Glutamatergic neuron (in vitro differentiated cells): ENCODE measurements around the gene RAB8A. TPM values are rescaled to one million over a fixed set of nuclear protein-coding genes. Genes with fewer than 3 reads are reported as not detected.

Experiments
- DNase-seq: peaks from one replicate; pipeline ENCODE4 v3.0.0; 2022
- H3K27ac Mint-ChIP-seq: one replicate; pipeline ENCODE4 v1.8.0; 2020; ENCODE audit warnings: mild to moderate bottlenecking, mixed read lengths, inconsistent platforms; ENCODE audit not compliant: unreplicated experiment
- H3K27me3 Mint-ChIP-seq: one replicate; pipeline ENCODE4 v1.8.0; 2020; ENCODE audit warnings: mild to moderate bottlenecking, moderate library complexity, mixed read lengths, inconsistent platforms; ENCODE audit not compliant: unreplicated experiment
- H3K36me3 Mint-ChIP-seq: one replicate; pipeline ENCODE4 v1.8.0; 2020; ENCODE audit warnings: mild to moderate bottlenecking, mixed read lengths, inconsistent platforms; ENCODE audit not compliant: unreplicated experiment
- H3K4me1 Mint-ChIP-seq: one replicate; pipeline ENCODE4 v1.8.0; 2020; ENCODE audit warnings: mild to moderate bottlenecking, low read depth, mixed read lengths, inconsistent platforms; ENCODE audit not compliant: unreplicated experiment
- H3K4me3 Mint-ChIP-seq: one replicate; pipeline ENCODE4 v1.8.0; 2020; ENCODE audit warnings: mild to moderate bottlenecking, mixed read lengths, inconsistent platforms; ENCODE audit not compliant: unreplicated experiment
- H3K9me3 Mint-ChIP-seq: one replicate; pipeline ENCODE4 v1.8.0; 2020; ENCODE audit warnings: mild to moderate bottlenecking, moderate library complexity, mixed read lengths, inconsistent platforms; ENCODE audit not compliant: unreplicated experiment
- CTCF ChIP-seq: fragments of 200-600 bp; sonication (generic); IDR thresholded peaks from one replicate; pipeline ENCODE4 v1.5.0; 2021; ENCODE audit not compliant: partially characterized antibody, unreplicated experiment
- total RNA-seq: library from RNA; stranded (reverse); fragmentation: NEBNext Ultra II Directional; extraction: Animal tissue kit (Norgen Biotek cat#: 25700); gene quantifications from one replicate; pipeline ENCODE4 v1.2.1, GENCODE V29; 2021; ENCODE audit not compliant: unreplicated experiment

The RAB8A gene
- total RNA-seq, 1 donor from 2014 or later, result 58.9 TPM

GRCh38 chr19:16127776-16128371 is 16.2 kb downstream of the RAB8A start:
- H3K27me3 Mint-ChIP-seq, result peaks cover 4% of the 10 kb centered on the region
- no peak overlapping the region for H3K27ac Mint-ChIP-seq
- DNase-seq, result no peak
- peaks cover 3% of the 10 kb centered on the region for H3K4me1 Mint-ChIP-seq
- H3K9me3 Mint-ChIP-seq, result peaks cover 5% of the 10 kb centered on the region
- TF ChIP-seq CTCF, result no peak
- H3K4me3 Mint-ChIP-seq, result no peak overlapping the region
- peaks cover 6% of the 10 kb centered on the region for H3K36me3 Mint-ChIP-seq

- no peak for TF ChIP-seq CTCF
- no peak overlapping the region for H3K27ac Mint-ChIP-seq
- H3K4me1 Mint-ChIP-seq, result no peaks in the 10 kb centered on the region
- no peak for DNase-seq
- peaks cover 12% of the 10 kb centered on the region for H3K36me3 Mint-ChIP-seq
- H3K4me3 Mint-ChIP-seq, result no peak overlapping the region
- H3K27me3 Mint-ChIP-seq, result no peaks in the 10 kb centered on the region
- H3K9me3 Mint-ChIP-seq, result peaks cover 14% of the 10 kb centered on the region
These were observed 20.0 kb downstream of the RAB8A start for GRCh38 chr19:16131648-16132047.

GRCh38 chr19:16133818-16134217 is 22.1 kb downstream of the RAB8A start:
- peaks cover 8% of the 10 kb centered on the region for H3K27me3 Mint-ChIP-seq
- H3K4me1 Mint-ChIP-seq, result no peaks in the 10 kb centered on the region
- TF ChIP-seq CTCF, result no peak
- H3K27ac Mint-ChIP-seq, result no peak overlapping the region
- peaks cover 12% of the 10 kb centered on the region for H3K36me3 Mint-ChIP-seq
- no peak for DNase-seq
- no peak overlapping the region for H3K4me3 Mint-ChIP-seq
- H3K9me3 Mint-ChIP-seq, result peaks cover 14% of the 10 kb centered on the region

GRCh38 chr19:16134510-16134909 is 22.8 kb downstream of the RAB8A start:
- no peak for DNase-seq
- peaks cover 9% of the 10 kb centered on the region for H3K27me3 Mint-ChIP-seq
- TF ChIP-seq CTCF, result no peak
- no peak overlapping the region for H3K27ac Mint-ChIP-seq
- peaks cover 12% of the 10 kb centered on the region for H3K36me3 Mint-ChIP-seq
- H3K9me3 Mint-ChIP-seq, result peaks cover 17% of the 10 kb centered on the region
- no peak overlapping the region for H3K4me3 Mint-ChIP-seq
- H3K4me1 Mint-ChIP-seq, result no peaks in the 10 kb centered on the region

- Mint-ChIP-seq H3K27ac (no peak overlapping the region), H3K27me3 (peaks cover 11% of the 10 kb centered on the region), H3K4me3 (no peak overlapping the region), H3K9me3 (peaks cover 18% of the 10 kb centered on the region), H3K4me1 (no peaks in the 10 kb centered on the region), H3K36me3 (peaks cover 12% of the 10 kb centered on the region)
- no peak for DNase-seq
- no peak for TF ChIP-seq CTCF
These were observed 23.9 kb downstream of the RAB8A start for GRCh38 chr19:16135430-16136127.
